Stomach (tissue), 4 donors: Measurements from ENCODE around the gene ANKLE1.

ENCODE experiments used
- POLR2A ChIP-seq, 4 donors: fragments of 450-650 bp; IDR thresholded peaks; one replicate each; pipeline ENCODE4 v1.6.1; 2016; ENCODE audit warnings: antibody characterized with exemption in 4 of 4, control low read depth in 2 of 4, mild to moderate bottlenecking in 1 of 4, moderate library complexity in 1 of 4
- POLR2AphosphoS5 ChIP-seq, 3 donors: sonication (generic); formaldehyde crosslinking; IDR thresholded peaks; one replicate each; pipeline ENCODE4 v1.6.1; 2016; ENCODE audit warnings: antibody characterized with exemption in 3 of 3
- TF ChIP-seq, protein P1 (sequence below), 7 experiments: fragments of 450-650 bp in 4 of 7; fragments of 200-600 bp in 3 of 7; sonication (generic) in 3 of 7; IDR thresholded peaks; one replicate each; pipeline ENCODE4 v1.5.1; 2016 to 2019; ENCODE audit warnings: antibody characterized with exemption in 7 of 7, control low read depth in 2 of 7, mild to moderate bottlenecking in 1 of 7

DNA sequence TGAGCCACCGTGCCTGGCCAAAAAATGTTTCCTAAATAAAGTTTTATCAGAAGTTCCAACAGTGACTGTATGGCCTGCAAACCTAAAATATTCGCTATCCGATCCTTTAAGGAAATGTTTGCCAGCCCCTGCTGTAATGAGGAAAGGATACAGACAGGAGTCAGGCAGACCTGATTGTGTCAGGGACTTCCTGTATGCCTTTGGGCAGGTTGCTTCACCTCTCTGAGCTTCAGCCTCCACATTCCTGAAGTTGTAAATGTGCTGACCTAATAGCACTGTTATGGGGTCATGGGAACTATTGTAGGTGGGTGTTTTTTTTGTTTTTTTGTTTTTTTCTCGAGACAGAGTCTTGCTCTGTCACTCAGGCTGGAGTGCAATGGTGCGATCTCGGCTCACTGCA is 15.3 kb downstream of the ANKLE1 start:
- TF ChIP-seq, protein P1, sequence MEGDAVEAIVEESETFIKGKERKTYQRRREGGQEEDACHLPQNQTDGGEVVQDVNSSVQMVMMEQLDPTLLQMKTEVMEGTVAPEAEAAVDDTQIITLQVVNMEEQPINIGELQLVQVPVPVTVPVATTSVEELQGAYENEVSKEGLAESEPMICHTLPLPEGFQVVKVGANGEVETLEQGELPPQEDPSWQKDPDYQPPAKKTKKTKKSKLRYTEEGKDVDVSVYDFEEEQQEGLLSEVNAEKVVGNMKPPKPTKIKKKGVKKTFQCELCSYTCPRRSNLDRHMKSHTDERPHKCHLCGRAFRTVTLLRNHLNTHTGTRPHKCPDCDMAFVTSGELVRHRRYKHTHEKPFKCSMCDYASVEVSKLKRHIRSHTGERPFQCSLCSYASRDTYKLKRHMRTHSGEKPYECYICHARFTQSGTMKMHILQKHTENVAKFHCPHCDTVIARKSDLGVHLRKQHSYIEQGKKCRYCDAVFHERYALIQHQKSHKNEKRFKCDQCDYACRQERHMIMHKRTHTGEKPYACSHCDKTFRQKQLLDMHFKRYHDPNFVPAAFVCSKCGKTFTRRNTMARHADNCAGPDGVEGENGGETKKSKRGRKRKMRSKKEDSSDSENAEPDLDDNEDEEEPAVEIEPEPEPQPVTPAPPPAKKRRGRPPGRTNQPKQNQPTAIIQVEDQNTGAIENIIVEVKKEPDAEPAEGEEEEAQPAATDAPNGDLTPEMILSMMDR (IDR thresholded peaks at IDR 0.05): no peak
- TF ChIP-seq POLR2A (IDR thresholded peaks at IDR 0.05) (no peak), POLR2AphosphoS5 (IDR thresholded peaks at IDR 0.05) (no peak)
